Lower leg skin (tissue), 3 donors: Measurements from ENCODE around the gene RIPOR2.

Source experiments
- POLR2A ChIP-seq, 2 donors: fragments of 450-650 bp; IDR thresholded peaks; one replicate each; pipeline ENCODE4 v1.6.1; 2016 to 2017; ENCODE audit warnings: antibody characterized with exemption in 2 of 2, mild to moderate bottlenecking in 1 of 2, moderate library complexity in 1 of 2
- TF ChIP-seq, protein P1 (sequence below), 3 donors: fragments of 450-650 bp; IDR thresholded peaks; one replicate each; pipeline ENCODE4 v1.5.1; 2016; ENCODE audit warnings: antibody characterized with exemption in 3 of 3, mild to moderate bottlenecking in 3 of 3, moderate library complexity in 2 of 3

DNA sequence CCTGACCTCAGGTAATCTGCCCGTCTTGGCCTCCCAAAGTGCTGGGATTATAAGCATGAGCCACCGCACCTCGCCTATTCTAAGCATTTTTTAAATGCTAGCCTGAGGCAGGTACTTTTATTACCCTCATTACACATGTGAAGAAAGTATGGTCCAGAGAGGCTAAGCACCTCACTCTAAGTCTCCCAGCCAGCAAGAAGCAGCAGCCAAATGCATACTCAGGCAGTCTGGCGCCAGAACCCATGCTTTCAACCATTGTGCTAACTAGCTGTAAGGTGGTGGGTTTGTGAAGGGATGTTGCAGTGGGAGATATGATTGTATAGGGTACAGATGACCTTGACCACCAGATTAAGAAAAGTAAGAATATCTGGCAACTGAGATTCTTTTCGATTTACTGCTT is 26.1 kb upstream of the RIPOR2 start:
- TF ChIP-seq, protein P1, sequence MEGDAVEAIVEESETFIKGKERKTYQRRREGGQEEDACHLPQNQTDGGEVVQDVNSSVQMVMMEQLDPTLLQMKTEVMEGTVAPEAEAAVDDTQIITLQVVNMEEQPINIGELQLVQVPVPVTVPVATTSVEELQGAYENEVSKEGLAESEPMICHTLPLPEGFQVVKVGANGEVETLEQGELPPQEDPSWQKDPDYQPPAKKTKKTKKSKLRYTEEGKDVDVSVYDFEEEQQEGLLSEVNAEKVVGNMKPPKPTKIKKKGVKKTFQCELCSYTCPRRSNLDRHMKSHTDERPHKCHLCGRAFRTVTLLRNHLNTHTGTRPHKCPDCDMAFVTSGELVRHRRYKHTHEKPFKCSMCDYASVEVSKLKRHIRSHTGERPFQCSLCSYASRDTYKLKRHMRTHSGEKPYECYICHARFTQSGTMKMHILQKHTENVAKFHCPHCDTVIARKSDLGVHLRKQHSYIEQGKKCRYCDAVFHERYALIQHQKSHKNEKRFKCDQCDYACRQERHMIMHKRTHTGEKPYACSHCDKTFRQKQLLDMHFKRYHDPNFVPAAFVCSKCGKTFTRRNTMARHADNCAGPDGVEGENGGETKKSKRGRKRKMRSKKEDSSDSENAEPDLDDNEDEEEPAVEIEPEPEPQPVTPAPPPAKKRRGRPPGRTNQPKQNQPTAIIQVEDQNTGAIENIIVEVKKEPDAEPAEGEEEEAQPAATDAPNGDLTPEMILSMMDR (IDR thresholded peaks at IDR 0.05) = no peak
- no peak for TF ChIP-seq POLR2A (IDR thresholded peaks at IDR 0.05)
